Hepatocyte (in vitro differentiated cells): ENCODE measurements around the gene FLII.

Source experiments
- EZH2 ChIP-seq: fragments of 200-600 bp; sonication (generic); IDR thresholded peaks from 2 replicates; pipeline ENCODE4 v1.6.1; 2016; ENCODE audit warnings: antibody characterized with exemption, mild to moderate bottlenecking, borderline replicate concordance
- EZH2phosphoT487 ChIP-seq: fragments of 200-600 bp; sonication (generic); IDR thresholded peaks from one replicate; pipeline ENCODE4 v1.6.1; 2018; ENCODE audit warnings: antibody characterized with exemption, mild to moderate bottlenecking, low read depth, moderate library complexity; ENCODE audit not compliant: unreplicated experiment, severe bottlenecking
- TF ChIP-seq, protein P1 (sequence below): fragments of 200-600 bp; sonication (generic); IDR thresholded peaks from 2 replicates; pipeline ENCODE4 v1.5.1; 2016; ENCODE audit warnings: antibody characterized with exemption, mild to moderate bottlenecking; ENCODE audit not compliant: poor library complexity

DNA sequence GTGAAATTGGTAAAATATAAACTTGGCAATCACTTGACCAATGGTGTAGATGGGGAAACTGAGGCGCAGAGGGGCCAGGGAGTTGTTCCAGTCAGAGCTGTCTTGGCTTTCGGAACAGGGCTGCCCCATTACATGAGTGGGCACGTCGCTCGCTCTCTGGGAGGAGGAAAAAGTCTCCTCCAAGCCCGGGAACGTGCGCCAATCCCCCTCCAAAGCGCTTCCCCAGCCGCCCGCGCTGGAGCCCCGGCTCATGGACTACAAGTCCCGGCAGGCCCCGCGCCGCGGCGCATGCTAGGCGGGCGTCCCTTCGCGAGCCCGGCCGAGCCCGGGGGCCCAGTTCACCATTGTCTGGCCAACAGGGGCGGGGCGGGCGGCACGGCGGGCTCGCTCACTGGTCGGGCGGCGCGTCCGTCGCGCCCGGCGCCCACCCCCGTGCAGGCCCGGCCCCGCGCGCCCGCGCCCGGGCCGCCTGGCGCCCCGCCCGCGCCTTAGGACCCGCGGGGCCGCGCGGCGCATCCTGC lies 33.4 kb downstream of the FLII start, which contains the start of gene LLGL1:
- TF ChIP-seq, protein P1, sequence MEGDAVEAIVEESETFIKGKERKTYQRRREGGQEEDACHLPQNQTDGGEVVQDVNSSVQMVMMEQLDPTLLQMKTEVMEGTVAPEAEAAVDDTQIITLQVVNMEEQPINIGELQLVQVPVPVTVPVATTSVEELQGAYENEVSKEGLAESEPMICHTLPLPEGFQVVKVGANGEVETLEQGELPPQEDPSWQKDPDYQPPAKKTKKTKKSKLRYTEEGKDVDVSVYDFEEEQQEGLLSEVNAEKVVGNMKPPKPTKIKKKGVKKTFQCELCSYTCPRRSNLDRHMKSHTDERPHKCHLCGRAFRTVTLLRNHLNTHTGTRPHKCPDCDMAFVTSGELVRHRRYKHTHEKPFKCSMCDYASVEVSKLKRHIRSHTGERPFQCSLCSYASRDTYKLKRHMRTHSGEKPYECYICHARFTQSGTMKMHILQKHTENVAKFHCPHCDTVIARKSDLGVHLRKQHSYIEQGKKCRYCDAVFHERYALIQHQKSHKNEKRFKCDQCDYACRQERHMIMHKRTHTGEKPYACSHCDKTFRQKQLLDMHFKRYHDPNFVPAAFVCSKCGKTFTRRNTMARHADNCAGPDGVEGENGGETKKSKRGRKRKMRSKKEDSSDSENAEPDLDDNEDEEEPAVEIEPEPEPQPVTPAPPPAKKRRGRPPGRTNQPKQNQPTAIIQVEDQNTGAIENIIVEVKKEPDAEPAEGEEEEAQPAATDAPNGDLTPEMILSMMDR = no peak
- TF ChIP-seq EZH2 (no peak), EZH2phosphoT487 (no peak)
